HL-60 (cell line): ENCODE data around the gene PRDM11.

ENCODE experiments used
- DNase-seq, 2 experiments: peaks; one replicate each; pipeline ENCODE4 v3.0.0-alpha.2; 2010 to 2020; ENCODE audit warnings: low read depth in 1 of 2, low spot score in 1 of 2
- H3K27ac ChIP-seq: fragments of 250-450 bp; sonication (Bioruptor Pico); replicated peaks from 2 replicates; pipeline ENCODE4 v1.5.1; 2020; ENCODE audit warnings: mild to moderate bottlenecking, moderate library complexity
- H3K27me3 ChIP-seq: fragments of 250-450 bp; sonication (Bioruptor Pico); 2 replicates; pipeline ENCODE4 v1.5.1; 2021; ENCODE audit warnings: mild to moderate bottlenecking, moderate library complexity; ENCODE audit not compliant: insufficient read depth, poor library complexity, severe bottlenecking
- H3K4me3 ChIP-seq: replicated peaks from 2 replicates; pipeline ENCODE4 v1.5.1; 2011; ENCODE audit warnings: mild to moderate bottlenecking, control low read depth, low read length; ENCODE audit not compliant: insufficient read depth
- GABPA ChIP-seq: IDR thresholded peaks from 2 replicates; pipeline ENCODE4 v1.6.1; 2012; ENCODE audit warnings: low read depth
- POLR2AphosphoS5 ChIP-seq: IDR thresholded peaks from 2 replicates; pipeline ENCODE4 v1.6.1; 2012; ENCODE audit warnings: low read depth
- SPI1 ChIP-seq: IDR thresholded peaks from 2 replicates; pipeline ENCODE4 v1.6.1; 2012; ENCODE audit warnings: low read depth, mild to moderate bottlenecking, borderline replicate concordance
- TF ChIP-seq, protein P1 (sequence below): IDR thresholded peaks from 2 replicates; pipeline ENCODE4 v1.6.1; 2012; ENCODE audit warnings: low read depth; ENCODE audit not compliant: insufficient replicate concordance
- TF ChIP-seq, protein P2 (sequence below): IDR thresholded peaks from one replicate; pipeline ENCODE4 v1.5.1; 2011; ENCODE audit warnings: low read length, control low read depth, inconsistent platforms; ENCODE audit not compliant: insufficient read depth

The PRDM11 gene

GRCh38 chr11:45226901-45227300, 80.5 kb downstream of the PRDM11 start:
- H3K4me3 ChIP-seq = no peak overlapping the region
- no peak for DNase-seq
- TF ChIP-seq SPI1 (no peak), GABPA (no peak), POLR2AphosphoS5 (no peak)
- TF ChIP-seq, protein P1, sequence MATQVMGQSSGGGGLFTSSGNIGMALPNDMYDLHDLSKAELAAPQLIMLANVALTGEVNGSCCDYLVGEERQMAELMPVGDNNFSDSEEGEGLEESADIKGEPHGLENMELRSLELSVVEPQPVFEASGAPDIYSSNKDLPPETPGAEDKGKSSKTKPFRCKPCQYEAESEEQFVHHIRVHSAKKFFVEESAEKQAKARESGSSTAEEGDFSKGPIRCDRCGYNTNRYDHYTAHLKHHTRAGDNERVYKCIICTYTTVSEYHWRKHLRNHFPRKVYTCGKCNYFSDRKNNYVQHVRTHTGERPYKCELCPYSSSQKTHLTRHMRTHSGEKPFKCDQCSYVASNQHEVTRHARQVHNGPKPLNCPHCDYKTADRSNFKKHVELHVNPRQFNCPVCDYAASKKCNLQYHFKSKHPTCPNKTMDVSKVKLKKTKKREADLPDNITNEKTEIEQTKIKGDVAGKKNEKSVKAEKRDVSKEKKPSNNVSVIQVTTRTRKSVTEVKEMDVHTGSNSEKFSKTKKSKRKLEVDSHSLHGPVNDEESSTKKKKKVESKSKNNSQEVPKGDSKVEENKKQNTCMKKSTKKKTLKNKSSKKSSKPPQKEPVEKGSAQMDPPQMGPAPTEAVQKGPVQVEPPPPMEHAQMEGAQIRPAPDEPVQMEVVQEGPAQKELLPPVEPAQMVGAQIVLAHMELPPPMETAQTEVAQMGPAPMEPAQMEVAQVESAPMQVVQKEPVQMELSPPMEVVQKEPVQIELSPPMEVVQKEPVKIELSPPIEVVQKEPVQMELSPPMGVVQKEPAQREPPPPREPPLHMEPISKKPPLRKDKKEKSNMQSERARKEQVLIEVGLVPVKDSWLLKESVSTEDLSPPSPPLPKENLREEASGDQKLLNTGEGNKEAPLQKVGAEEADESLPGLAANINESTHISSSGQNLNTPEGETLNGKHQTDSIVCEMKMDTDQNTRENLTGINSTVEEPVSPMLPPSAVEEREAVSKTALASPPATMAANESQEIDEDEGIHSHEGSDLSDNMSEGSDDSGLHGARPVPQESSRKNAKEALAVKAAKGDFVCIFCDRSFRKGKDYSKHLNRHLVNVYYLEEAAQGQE = no peak
- TF ChIP-seq, protein P2, sequence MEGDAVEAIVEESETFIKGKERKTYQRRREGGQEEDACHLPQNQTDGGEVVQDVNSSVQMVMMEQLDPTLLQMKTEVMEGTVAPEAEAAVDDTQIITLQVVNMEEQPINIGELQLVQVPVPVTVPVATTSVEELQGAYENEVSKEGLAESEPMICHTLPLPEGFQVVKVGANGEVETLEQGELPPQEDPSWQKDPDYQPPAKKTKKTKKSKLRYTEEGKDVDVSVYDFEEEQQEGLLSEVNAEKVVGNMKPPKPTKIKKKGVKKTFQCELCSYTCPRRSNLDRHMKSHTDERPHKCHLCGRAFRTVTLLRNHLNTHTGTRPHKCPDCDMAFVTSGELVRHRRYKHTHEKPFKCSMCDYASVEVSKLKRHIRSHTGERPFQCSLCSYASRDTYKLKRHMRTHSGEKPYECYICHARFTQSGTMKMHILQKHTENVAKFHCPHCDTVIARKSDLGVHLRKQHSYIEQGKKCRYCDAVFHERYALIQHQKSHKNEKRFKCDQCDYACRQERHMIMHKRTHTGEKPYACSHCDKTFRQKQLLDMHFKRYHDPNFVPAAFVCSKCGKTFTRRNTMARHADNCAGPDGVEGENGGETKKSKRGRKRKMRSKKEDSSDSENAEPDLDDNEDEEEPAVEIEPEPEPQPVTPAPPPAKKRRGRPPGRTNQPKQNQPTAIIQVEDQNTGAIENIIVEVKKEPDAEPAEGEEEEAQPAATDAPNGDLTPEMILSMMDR = no peak
- H3K27ac ChIP-seq = no peak overlapping the region
- no peaks in the 10 kb centered on the region for H3K27me3 ChIP-seq

GRCh38 chr11:45227836-45228235, 81.4 kb downstream of the PRDM11 start:
- no peak overlapping the region for H3K27ac ChIP-seq
- no peaks in the 10 kb centered on the region for H3K27me3 ChIP-seq
- TF ChIP-seq, protein P2 = no peak
- TF ChIP-seq, protein P1 = no peak
- TF ChIP-seq SPI1 (no peak), GABPA (no peak), POLR2AphosphoS5 (no peak)
- no peak for DNase-seq
- H3K4me3 ChIP-seq = no peak overlapping the region

DNA sequence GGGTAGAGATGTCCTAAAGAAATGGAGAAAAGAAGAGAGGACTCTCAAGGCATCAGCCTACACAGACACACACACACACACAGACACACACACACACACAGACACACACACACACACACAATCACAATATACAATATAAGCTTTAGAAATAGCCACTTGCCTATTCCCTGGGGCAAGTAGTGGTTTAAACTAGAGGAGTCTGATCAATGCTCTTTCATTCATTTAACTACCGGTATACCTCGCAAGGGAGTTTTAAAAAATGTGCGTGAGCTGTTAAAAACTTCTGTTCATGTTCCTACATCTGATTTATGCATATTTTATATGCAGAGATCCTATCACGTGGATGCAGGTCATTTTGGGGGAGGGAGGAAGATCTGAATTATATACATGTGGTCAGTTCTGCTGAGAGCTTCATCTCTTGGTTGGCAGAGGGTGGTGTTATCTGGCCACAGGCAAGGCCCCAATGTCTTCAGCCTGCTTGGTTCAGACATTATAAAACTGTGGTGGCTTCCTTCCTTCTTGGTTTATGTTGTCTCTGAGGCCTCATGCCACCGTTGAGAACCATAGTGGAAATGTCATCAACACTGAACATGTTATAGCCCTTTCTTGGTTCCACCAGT, 83.1 kb downstream of the PRDM11 start:
- Histone ChIP-seq H3K27ac (no peak overlapping the region), H3K4me3 (no peak overlapping the region), H3K27me3 (no peaks in the 10 kb centered on the region)
- no peak for TF ChIP-seq GABPA
- TF ChIP-seq SPI1 = no peak
- no peak for DNase-seq

- H3K27me3 ChIP-seq = no peaks in the 10 kb centered on the region
- no peak for DNase-seq
- H3K4me3 ChIP-seq = no peak overlapping the region
- no peak overlapping the region for H3K27ac ChIP-seq
- no peak for TF ChIP-seq GABPA
- TF ChIP-seq, protein P1 = no peak
- TF ChIP-seq, protein P2 = no peak
- no peak for TF ChIP-seq SPI1
- TF ChIP-seq POLR2AphosphoS5 = no peak
These were observed 86.1 kb downstream of the PRDM11 start for GRCh38 chr11:45232341-45233080.
